Liver (tissue), 9 donors: ENCODE measurements around the gene PLA2G6. TPM values are rescaled to one million over a fixed set of nuclear protein-coding genes. Genes with fewer than 3 reads are reported as not detected.

ENCODE experiments used
- DNase-seq: peaks from one replicate; pipeline ENCODE4 v3.0.0-alpha.2; 2017; ENCODE audit warnings: low spot score
- H3K27ac ChIP-seq, 2 donors: one replicate each; pipeline ENCODE4 v1.7.0; 2013; ENCODE audit warnings: inconsistent platforms in 2 of 2, low read length in 2 of 2, control low read depth in 1 of 2, low read depth in 1 of 2, mild to moderate bottlenecking in 1 of 2
- H3K27me3 ChIP-seq, 4 donors: one replicate each; pipeline versions ENCODE4 v1.6.1 to v1.7.0; 2013; ENCODE audit warnings: low read length in 3 of 4, inconsistent platforms in 1 of 4, mild to moderate bottlenecking in 1 of 4, moderate library complexity in 1 of 4; ENCODE audit not compliant: control insufficient read depth in 4 of 4, insufficient read depth in 4 of 4
- H3K36me3 ChIP-seq, 4 donors: one replicate each; pipeline versions ENCODE4 v1.6.1 to v1.7.0; 2013; ENCODE audit warnings: low read length in 3 of 4, mild to moderate bottlenecking in 3 of 4, low read depth in 1 of 4, moderate library complexity in 1 of 4; ENCODE audit not compliant: control insufficient read depth in 4 of 4, insufficient read depth in 3 of 4
- H3K4me1 ChIP-seq, 4 donors: one replicate each; pipeline versions ENCODE4 v1.6.1 to v1.7.0; 2013; ENCODE audit warnings: low read length in 3 of 4, mild to moderate bottlenecking in 3 of 4, moderate library complexity in 1 of 4; ENCODE audit not compliant: control insufficient read depth in 4 of 4, insufficient read depth in 4 of 4
- H3K4me3 ChIP-seq, 3 donors: one replicate each; pipeline versions ENCODE4 v1.6.1 to v1.7.0; 2013; ENCODE audit warnings: low read length in 3 of 3, control low read depth in 1 of 3, low read depth in 1 of 3, mild to moderate bottlenecking in 1 of 3
- H3K9ac ChIP-seq, 2 donors: one replicate each; pipeline ENCODE4 v1.7.0; 2013; ENCODE audit warnings: low read length in 2 of 2, mild to moderate bottlenecking in 2 of 2, moderate library complexity in 2 of 2, control low read depth in 1 of 2, low read depth in 1 of 2
- H3K9me3 ChIP-seq, 4 donors: one replicate each; pipeline versions ENCODE4 v1.6.1 to v1.7.0; 2013; ENCODE audit warnings: low read length in 3 of 4; ENCODE audit not compliant: control insufficient read depth in 4 of 4
- ATF3 ChIP-seq: IDR thresholded peaks from 2 replicates; pipeline ENCODE4 v1.6.1; 2016; ENCODE audit warnings: antibody characterized with exemption
- CTCF ChIP-seq: fragments of 150-350 bp; IDR thresholded peaks from 2 replicates; pipeline ENCODE4 v1.5.1; 2017; ENCODE audit warnings: improper control_type of control experiment, low read depth, low read length; ENCODE audit not compliant: missing input control
- EGR1 ChIP-seq, 2 donors: IDR thresholded peaks; 2 replicates each; pipeline ENCODE4 v1.6.1; 2016 to 2018; ENCODE audit warnings: antibody characterized with exemption in 2 of 2, low read depth in 2 of 2
- FOXA1 ChIP-seq: IDR thresholded peaks from 2 replicates; pipeline ENCODE4 v1.6.1; 2016; ENCODE audit warnings: antibody characterized with exemption
- FOXA2 ChIP-seq: IDR thresholded peaks from 2 replicates; pipeline ENCODE4 v1.6.1; 2016; ENCODE audit warnings: antibody characterized with exemption
- GABPA ChIP-seq, 2 donors: IDR thresholded peaks in 1 of 2; conservative IDR thresholded peaks in 1 of 2; 2 replicates each; pipeline ENCODE4 v1.6.1; 2016; ENCODE audit warnings: antibody characterized with exemption in 2 of 2, mild to moderate bottlenecking in 1 of 2, moderate library complexity in 1 of 2
- HNF4A ChIP-seq, 2 donors: conservative IDR thresholded peaks; 2 replicates each; pipeline ENCODE4 v1.6.1; 2016; ENCODE audit warnings: antibody characterized with exemption in 2 of 2, mild to moderate bottlenecking in 2 of 2
- HNF4G ChIP-seq: IDR thresholded peaks from 2 replicates; pipeline ENCODE4 v1.6.1; 2016; ENCODE audit warnings: antibody characterized with exemption
- JUND ChIP-seq, 2 donors: IDR thresholded peaks; 2 replicates each; pipeline ENCODE4 v1.6.1; 2016; ENCODE audit warnings: antibody characterized with exemption in 2 of 2
- MAX ChIP-seq: IDR thresholded peaks from 2 replicates; pipeline ENCODE4 v1.6.1; 2016; ENCODE audit warnings: antibody characterized with exemption
- NR2F2 ChIP-seq: IDR thresholded peaks from 2 replicates; pipeline ENCODE4 v1.6.1; 2016; ENCODE audit warnings: antibody characterized with exemption
- RAD21 ChIP-seq, 2 donors: IDR thresholded peaks; 2 replicates each; pipeline ENCODE4 v1.6.1; 2016; ENCODE audit warnings: antibody characterized with exemption in 2 of 2, mild to moderate bottlenecking in 2 of 2
- REST ChIP-seq: IDR thresholded peaks from 2 replicates; pipeline ENCODE4 v1.6.1; 2016; ENCODE audit warnings: antibody characterized with exemption, mild to moderate bottlenecking
- RXRA ChIP-seq, 2 donors: IDR thresholded peaks; 2 replicates each; pipeline ENCODE4 v1.6.1; 2017 to 2018; ENCODE audit warnings: antibody characterized with exemption in 2 of 2, mild to moderate bottlenecking in 1 of 2
- SP1 ChIP-seq: IDR thresholded peaks from 2 replicates; pipeline ENCODE4 v1.6.1; 2018; ENCODE audit warnings: antibody characterized with exemption, mild to moderate bottlenecking
- TAF1 ChIP-seq: conservative IDR thresholded peaks from 2 replicates; pipeline ENCODE4 v1.6.1; 2016; ENCODE audit warnings: antibody characterized with exemption, mild to moderate bottlenecking
- YY1 ChIP-seq: IDR thresholded peaks from 2 replicates; pipeline ENCODE4 v1.6.1; 2016; ENCODE audit warnings: antibody characterized with exemption, mild to moderate bottlenecking
- ZBTB33 ChIP-seq: IDR thresholded peaks from 2 replicates; pipeline ENCODE4 v1.6.1; 2016; ENCODE audit warnings: antibody characterized with exemption
- WGBS: extraction: QIAGEN DNeasy Blood & Tissue Kit; methylation state at CpG from one replicate; pipeline ENCODE4 v1.1.7; 2013; 5-methylcytosine and 5-hydroxymethylcytosine counted together
- polyA plus RNA-seq, 2 donors: library from polyadenylated mRNA; stranded (reverse) in 1 of 2; unstranded in 1 of 2; fragments of 200-250 nt in 1 of 2; fragments of >200 nt in 1 of 2; fragmentation: Nextera tagmentation in 1 of 2; extraction: Ambion mirVana in 1 of 2; gene quantifications; one replicate each; pipeline versions ENCODE4 v1.2.1 to v1.2.3, GENCODE V29; 2013 to 2015
- total RNA-seq, 2 donors: library from RNA; depleted of rRNA; stranded (reverse); fragments of >200 nt; gene quantifications; one replicate each; pipeline ENCODE4 v1.2.3, GENCODE V29; 2014
- donor health status: healthy.
- donor health status: healthy.
- donor health status: healthy.
- donor health status: healthy.
- donor health status: healthy.

PLA2G6 gene
- total and polyA plus RNA-seq, 4 donors = 5.7 to 9.0 (median 7.2) TPM

GRCh38 chr22:38208551-38208968 lies 26.9 kb upstream of the PLA2G6 start:
- TF ChIP-seq GABPA (IDR thresholded peaks at IDR 0.05 in 1 of 2, conservative IDR thresholded peaks at IDR 0.05 in 1 of 2) (no peak), MAX (no peak), RXRA (IDR thresholded peaks at IDR 0.05) (no peak), REST (no peak), ZBTB33 (no peak), SP1 (no peak), TAF1 (no peak), HNF4A (conservative IDR thresholded peaks at IDR 0.05) (no peak), ATF3 (no peak)
- H3K4me1 ChIP-seq = peaks cover 0 to 9% (median 5%) of the 10 kb centered on the region in 4 donors
- WGBS = 74% methylated on average over 6 of the region's 6 CpGs
- H3K4me3 ChIP-seq = no peak overlapping the region
- no peak overlapping the region for H3K9ac ChIP-seq
- H3K36me3 ChIP-seq = no peaks in the 10 kb centered on the region
- H3K27ac ChIP-seq = no peak overlapping the region
- H3K9me3 ChIP-seq = no peaks in the 10 kb centered on the region
- DNase-seq = no peak
- no peaks in the 10 kb centered on the region for H3K27me3 ChIP-seq

GRCh38 chr22:38207898-38208432 lies 26.3 kb upstream of the PLA2G6 start:
- Histone ChIP-seq H3K4me1 (peaks cover 0 to 7% (median 2%) of the 10 kb centered on the region in 4 donors), H3K9me3 (no peaks in the 10 kb centered on the region), H3K4me3 (no peak overlapping the region), H3K9ac (no peak overlapping the region), H3K27me3 (no peaks in the 10 kb centered on the region), H3K27ac (no peak overlapping the region), H3K36me3 (no peaks in the 10 kb centered on the region)
- TF ChIP-seq GABPA (IDR thresholded peaks at IDR 0.05 in 1 of 2, conservative IDR thresholded peaks at IDR 0.05 in 1 of 2) = no peak
- no peak for TF ChIP-seq HNF4G
- TF ChIP-seq SP1 = no peak
- no peak for TF ChIP-seq FOXA2
- TF ChIP-seq TAF1 = no peak
- no peak for TF ChIP-seq RXRA (IDR thresholded peaks at IDR 0.05)
- TF ChIP-seq CTCF = no peak
- TF ChIP-seq RAD21 (IDR thresholded peaks at IDR 0.05) = no peak
- TF ChIP-seq YY1 = no peak
- no peak for TF ChIP-seq JUND (IDR thresholded peaks at IDR 0.05)
- TF ChIP-seq ZBTB33 = no peak
- no peak for TF ChIP-seq MAX
- no peak for TF ChIP-seq EGR1 (IDR thresholded peaks at IDR 0.05; ENCODE audit: low read depth in 2 of 2)
- no peak for TF ChIP-seq FOXA1
- no peak for TF ChIP-seq REST
- TF ChIP-seq NR2F2 = no peak
- 95% methylated on average over 7 of the region's 7 CpGs for WGBS
- DNase-seq = no peak
